HepG2 (cell line): ENCODE results near the gene RAB17. TPM values are rescaled to one million over a fixed set of nuclear protein-coding genes. Genes with fewer than 3 reads are reported as not detected.

ENCODE experiments used
- AKAP8 ChIP-seq: sonication (generic); formaldehyde crosslinking; IDR thresholded peaks from 2 replicates; pipeline ENCODE4 v1.5.1; 2020; ENCODE audit warnings: mild to moderate bottlenecking, missing genetic modification reagents
- ATF7-NPFF ChIP-seq: sonication (generic); formaldehyde crosslinking; IDR thresholded peaks from 2 replicates; pipeline ENCODE4 v1.8.1; 2023; ENCODE audit warnings: mild to moderate bottlenecking, low read depth, missing genetic modification reagents, moderate library complexity
- HIC2 ChIP-seq: sonication (generic); formaldehyde crosslinking; IDR thresholded peaks from 2 replicates; pipeline ENCODE4 v1.9.0; 2022; ENCODE audit warnings: low read depth, missing genetic modification reagents
- KMT2A ChIP-seq: sonication (generic); formaldehyde crosslinking; IDR thresholded peaks from 2 replicates; pipeline ENCODE4 v1.4.0; 2020; ENCODE audit warnings: missing genetic modification reagents
- MBNL3 ChIP-seq: fragments of 250-450 bp; sonication (Bioruptor Pico); conservative IDR thresholded peaks from 2 replicates; pipeline ENCODE4 v1.8.0; 2022; ENCODE audit warnings: mild to moderate bottlenecking, inconsistent platforms
- PAWR ChIP-seq: sonication (generic); formaldehyde crosslinking; IDR thresholded peaks from 2 replicates; pipeline ENCODE4 v1.4.0; 2020; ENCODE audit warnings: missing genetic modification reagents, mild to moderate bottlenecking, borderline replicate concordance
- PRMT3 ChIP-seq: sonication (generic); formaldehyde crosslinking; IDR thresholded peaks from 2 replicates; pipeline ENCODE4 v1.8.1; 2022; ENCODE audit warnings: low read depth, mild to moderate bottlenecking, moderate library complexity, missing genetic modification reagents, borderline replicate concordance
- PTBP1 ChIP-seq: fragments of 200-400 bp; formaldehyde crosslinking; IDR thresholded peaks from 2 replicates; pipeline ENCODE4 v1.6.1; 2018; ENCODE audit warnings: low read length, low read depth; ENCODE audit not compliant: poor library complexity, severe bottlenecking
- REPIN1 ChIP-seq: sonication (generic); formaldehyde crosslinking; IDR thresholded peaks from 2 replicates; pipeline ENCODE4 v1.8.0; 2022; ENCODE audit warnings: missing genetic modification reagents, low read depth, mild to moderate bottlenecking, borderline replicate concordance
- RFX3 ChIP-seq: IDR thresholded peaks from 2 replicates; pipeline ENCODE4 v1.6.1; 2016; ENCODE audit warnings: missing biosample characterization, missing genetic modification reagents
- SOX13 ChIP-seq, 3 experiments: fragments of 450-650 bp in 1 of 3; sonication (generic) in 1 of 3; formaldehyde crosslinking in 1 of 3; IDR thresholded peaks in 2 of 3; conservative IDR thresholded peaks in 1 of 3; 2 replicates each; pipeline versions ENCODE4 v1.5.0 to v1.6.1; 2016 to 2020; ENCODE audit warnings: antibody characterized with exemption in 1 of 3, mild to moderate bottlenecking in 1 of 3, missing compliant biosample characterization in 1 of 3, missing genetic modification reagents in 1 of 3, moderate library complexity in 1 of 3
- TFAP4 ChIP-seq: sonication (generic); IDR thresholded peaks from 2 replicates; pipeline ENCODE4 v1.6.1; 2016; ENCODE audit warnings: low read depth, borderline replicate concordance
- ZNF563 ChIP-seq: sonication (generic); formaldehyde crosslinking; IDR thresholded peaks from 2 replicates; pipeline ENCODE4 v1.8.0; 2022; ENCODE audit warnings: mild to moderate bottlenecking, moderate library complexity, missing genetic modification reagents
- ZNF652 ChIP-seq: IDR thresholded peaks from 2 replicates; pipeline ENCODE4 v1.6.1; 2016; ENCODE audit warnings: low read depth, borderline replicate concordance
- ZNF704 ChIP-seq: sonication (generic); formaldehyde crosslinking; IDR thresholded peaks from 2 replicates; pipeline ENCODE4 v1.8.1; 2023; ENCODE audit warnings: mild to moderate bottlenecking, inconsistent platforms, moderate library complexity, missing genetic modification reagents, borderline replicate concordance
- ZNF749 ChIP-seq: sonication (generic); formaldehyde crosslinking; IDR thresholded peaks from 2 replicates; pipeline ENCODE4 v1.8.0; 2022; ENCODE audit warnings: mild to moderate bottlenecking, missing genetic modification reagents, moderate library complexity, borderline replicate concordance
- ZNF768 ChIP-seq: sonication (generic); formaldehyde crosslinking; IDR thresholded peaks from 2 replicates; pipeline ENCODE4 v1.4.0; 2020; ENCODE audit warnings: missing genetic modification reagents
- ZNF781 ChIP-seq: sonication (generic); formaldehyde crosslinking; IDR thresholded peaks from 2 replicates; pipeline ENCODE4 v1.5.1; 2020; ENCODE audit warnings: borderline replicate concordance, mild to moderate bottlenecking, missing genetic modification reagents; ENCODE audit errors: not compliant biosample characterization
- polyA plus RNA-seq, 8 experiments: library from polyadenylated mRNA; depleted of rRNA in 3 of 8; stranded (reverse) in 7 of 8; unstranded in 1 of 8; fragments of >200 nt; fragmentation: Illumina TruSeq in 4 of 8; extraction: Trizol in 4 of 8; gene quantifications; 2 replicates each; pipeline versions ENCODE4 v1.2.1 to v1.2.3, GENCODE V29; 2011 to 2016; ENCODE audit warnings: low read depth in 4 of 8, missing spikeins in 1 of 8, mixed read lengths in 1 of 8; ENCODE audit not compliant: insufficient read depth in 1 of 8
- total RNA-seq, 5 experiments: library from RNA; depleted of rRNA; stranded (reverse); fragments of >200 nt; fragmentation: Illumina TruSeq; extraction: Trizol; gene quantifications; 2 replicates each; pipeline ENCODE4 v1.2.3, GENCODE V29; 2016; ENCODE audit warnings: low read depth in 1 of 5
- TF ChIP-seq, protein P1 (sequence below): sonication (generic); formaldehyde crosslinking; conservative IDR thresholded peaks from 2 replicates; pipeline ENCODE4 v1.4.0; 2020; ENCODE audit warnings: missing genetic modification reagents
- TF ChIP-seq, protein P2 (sequence below): sonication (generic); formaldehyde crosslinking; IDR thresholded peaks from 2 replicates; pipeline ENCODE4 v1.5.0; 2020; ENCODE audit warnings: mild to moderate bottlenecking, low read depth, missing genetic modification reagents, borderline replicate concordance

RAB17 gene
- total and polyA plus RNA-seq, 2 of the 13 experiments (the other 11 are each of a cell fraction or from before 2014, with no cell fraction given), result 68.0 to 124 TPM

DNA sequence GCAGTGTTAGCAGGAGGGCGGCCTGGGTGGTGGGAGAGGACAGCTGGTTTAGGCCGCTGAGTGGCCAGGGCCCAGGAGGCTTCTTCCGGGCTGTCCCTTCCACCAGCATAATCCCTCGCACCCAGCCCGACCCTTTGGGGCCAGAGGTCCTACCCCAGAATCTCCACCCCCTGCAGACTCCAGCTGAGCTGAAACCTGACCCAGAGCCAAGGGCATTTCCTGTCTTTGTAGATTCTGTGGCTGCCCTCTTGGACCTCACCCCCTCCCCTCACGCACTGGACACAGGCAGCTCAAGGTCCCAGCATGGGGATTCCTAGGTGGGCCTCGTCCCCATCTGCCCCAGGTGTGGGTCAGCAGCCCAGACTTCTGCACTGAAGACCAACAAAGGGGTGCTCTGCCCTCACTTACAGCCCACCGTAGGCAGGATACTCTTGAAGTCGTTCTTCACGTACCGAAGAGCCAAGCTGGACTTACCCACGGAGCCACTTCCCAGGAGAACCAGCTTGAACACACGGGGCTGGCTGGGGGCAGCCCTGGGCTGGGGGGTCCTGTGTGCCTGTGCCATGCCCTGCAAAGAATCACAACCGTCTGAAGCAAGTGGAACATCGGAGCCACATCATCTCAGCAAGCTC is 4.8 kb downstream of the RAB17 start (continued):
- TF ChIP-seq, protein P1, sequence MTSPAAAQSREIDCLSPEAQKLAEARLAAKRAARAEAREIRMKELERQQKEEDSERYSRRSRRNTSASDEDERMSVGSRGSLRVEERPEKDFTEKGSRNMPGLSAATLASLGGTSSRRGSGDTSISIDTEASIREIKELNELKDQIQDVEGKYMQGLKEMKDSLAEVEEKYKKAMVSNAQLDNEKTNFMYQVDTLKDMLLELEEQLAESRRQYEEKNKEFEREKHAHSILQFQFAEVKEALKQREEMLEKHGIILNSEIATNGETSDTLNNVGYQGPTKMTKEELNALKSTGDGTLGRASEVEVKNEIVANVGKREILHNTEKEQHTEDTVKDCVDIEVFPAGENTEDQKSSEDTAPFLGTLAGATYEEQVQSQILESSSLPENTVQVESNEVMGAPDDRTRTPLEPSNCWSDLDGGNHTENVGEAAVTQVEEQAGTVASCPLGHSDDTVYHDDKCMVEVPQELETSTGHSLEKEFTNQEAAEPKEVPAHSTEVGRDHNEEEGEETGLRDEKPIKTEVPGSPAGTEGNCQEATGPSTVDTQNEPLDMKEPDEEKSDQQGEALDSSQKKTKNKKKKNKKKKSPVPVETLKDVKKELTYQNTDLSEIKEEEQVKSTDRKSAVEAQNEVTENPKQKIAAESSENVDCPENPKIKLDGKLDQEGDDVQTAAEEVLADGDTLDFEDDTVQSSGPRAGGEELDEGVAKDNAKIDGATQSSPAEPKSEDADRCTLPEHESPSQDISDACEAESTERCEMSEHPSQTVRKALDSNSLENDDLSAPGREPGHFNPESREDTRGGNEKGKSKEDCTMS (CRISPR knock-in tag), result no peak
- TF ChIP-seq PTBP1, result no peak
- peak; percentile 100 for TF ChIP-seq TFAP4
- no peak for TF ChIP-seq ZNF652
- TF ChIP-seq ZNF563 (CRISPR knock-in tag), result no peak
- TF ChIP-seq PRMT3 (CRISPR knock-in tag), result no peak
- no peak for TF ChIP-seq ZNF704 (CRISPR knock-in tag)
- peak; percentile 49; the same call in 1 of the 2 replicates for TF ChIP-seq ZNF749
- TF ChIP-seq PAWR (CRISPR knock-in tag), result no peak
- TF ChIP-seq ZNF781, result no peak
- peak; percentile 76; the same call in 1 of the 2 replicates for TF ChIP-seq AKAP8 (CRISPR knock-in tag)
- TF ChIP-seq, protein P2, sequence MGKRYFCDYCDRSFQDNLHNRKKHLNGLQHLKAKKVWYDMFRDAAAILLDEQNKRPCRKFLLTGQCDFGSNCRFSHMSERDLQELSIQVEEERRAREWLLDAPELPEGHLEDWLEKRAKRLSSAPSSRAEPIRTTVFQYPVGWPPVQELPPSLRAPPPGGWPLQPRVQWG, result no peak
- TF ChIP-seq ATF7-NPFF (CRISPR knock-in tag), result peak; percentile 72; the same call in 1 of the 2 replicates
- peak; percentile 79; the same call in 1 of the 2 replicates for TF ChIP-seq REPIN1 (CRISPR knock-in tag)
- peak; percentile 84 for TF ChIP-seq HIC2 (CRISPR knock-in tag)
- TF ChIP-seq KMT2A (CRISPR knock-in tag), result peak; percentile 56
- TF ChIP-seq SOX13 (IDR thresholded peaks at IDR 0.05), result peak; percentile 76
- TF ChIP-seq SOX13 (CRISPR knock-in tag; conservative IDR thresholded peaks at IDR 0.05 in 1 of 2, IDR thresholded peaks at IDR 0.05 in 1 of 2), result peak in 1 of 2 experiments; percentile 88; a peak in 2 of 4 replicates
- TF ChIP-seq RFX3 (CRISPR knock-in tag), result no peak
- no peak; the same call in 1 of the 2 replicates for TF ChIP-seq ZNF768 (CRISPR knock-in tag)
- no peak for TF ChIP-seq MBNL3 (CRISPR knock-in tag)
